H1 (cell line): ENCODE data around the gene CDADC1. TPM values are rescaled to one million over a fixed set of nuclear protein-coding genes. Genes with fewer than 3 reads are reported as not detected.

Experiments used
- CTCF ChIA-PET: fragments of 300-600 bp; sonication (Branson Sonifier 250); formaldehyde crosslinking; loops from one replicate; lab custom pipeline; 2021; ENCODE audit not compliant: partially characterized antibody; lab: Charles Lee
- POLR2A ChIA-PET: fragments of 300-600 bp; sonication (Branson Sonifier 250); formaldehyde crosslinking; loops from one replicate; lab custom pipeline; 2021; ENCODE audit warnings: inconsistent platforms; ENCODE audit not compliant: partially characterized antibody; lab: Charles Lee
- DNase-seq, 2 experiments: peaks; one replicate each; pipeline versions ENCODE4 v3.0.0 to v3.0.0-alpha.2; 2010 to 2022; ENCODE audit warnings: low spot score in 2 of 2, low read depth in 1 of 2, mixed read lengths in 1 of 2
- FAIRE-seq: peaks from 2 replicates; lab custom pipeline; 2011; peaks lifted over from hg19 to GRCh38; lab: Jason Lieb, UNC
- H2AFZ ChIP-seq: 2 replicates; pipeline ENCODE4 v1.8.1; 2012; ENCODE audit warnings: low read length, inconsistent platforms
- H2AK5ac ChIP-seq: 2 replicates; pipeline ENCODE4 v1.6.1; 2013; ENCODE audit warnings: low read depth, low read length
- H2BK120ac ChIP-seq: replicated peaks from 2 replicates; pipeline ENCODE3; 2013; ENCODE audit warnings: low read depth, low read length, inconsistent platforms
- H2BK12ac ChIP-seq: 2 replicates; pipeline ENCODE4 v1.6.1; 2013; ENCODE audit warnings: low read depth, low read length
- H2BK15ac ChIP-seq: 2 replicates; pipeline ENCODE4 v1.6.1; 2013; ENCODE audit warnings: low read length
- H2BK20ac ChIP-seq: 2 replicates; pipeline ENCODE4 v1.6.1; 2013; ENCODE audit warnings: low read length
- H2BK5ac ChIP-seq: 2 replicates; pipeline ENCODE4 v1.6.1; 2013; ENCODE audit warnings: low read depth, low read length
- H3K14ac ChIP-seq: 2 replicates; pipeline ENCODE4 v1.6.1; 2013; ENCODE audit warnings: inconsistent platforms; ENCODE audit not compliant: insufficient read length
- H3K18ac ChIP-seq: 2 replicates; pipeline ENCODE4 v1.6.1; 2013; ENCODE audit warnings: low read length; ENCODE audit errors: extremely low read depth
- H3K23ac ChIP-seq: 2 replicates; pipeline ENCODE4 v1.6.1; 2013; ENCODE audit warnings: inconsistent platforms; ENCODE audit not compliant: insufficient read length
- H3K23me2 ChIP-seq: 2 replicates; pipeline ENCODE4 v1.6.1; 2013; ENCODE audit warnings: low read depth, low read length
- H3K27ac ChIP-seq: 2 replicates; pipeline ENCODE4 v1.6.1; 2011; ENCODE audit warnings: low read depth, low read length, inconsistent platforms
- H3K27me3 ChIP-seq, 4 experiments: replicated peaks in 1 of 4; 1 replicate in 1 of 4; 2 replicates in 3 of 4; pipeline versions ENCODE4 v1.6.1 to v1.8.1; 2011 to 2013; ENCODE audit warnings: low read length in 3 of 4, mild to moderate bottlenecking in 3 of 4, inconsistent platforms in 2 of 4, mixed read lengths in 2 of 4, moderate library complexity in 1 of 4; ENCODE audit not compliant: control insufficient read depth in 3 of 4, insufficient read depth in 3 of 4; ENCODE audit errors: extremely low read depth in 1 of 4
- H3K36me3 ChIP-seq, 4 experiments: 2 replicates each; pipeline versions ENCODE4 v1.6.1 to v1.8.1; 2011 to 2013; ENCODE audit warnings: mild to moderate bottlenecking in 4 of 4, low read length in 3 of 4, moderate library complexity in 2 of 4, control low read depth in 1 of 4, inconsistent platforms in 1 of 4; ENCODE audit not compliant: insufficient read depth in 4 of 4, control insufficient read depth in 2 of 4
- H3K4ac ChIP-seq: replicated peaks from 2 replicates; pipeline ENCODE3; 2013; ENCODE audit warnings: low read length, low read depth, mixed read lengths, inconsistent platforms; ENCODE audit not compliant: insufficient read length
- H3K4me1 ChIP-seq, 4 experiments: replicated peaks in 1 of 4; 1 replicate in 1 of 4; 2 replicates in 3 of 4; pipeline versions ENCODE4 v1.6.1 to v1.8.1; 2011 to 2013; ENCODE audit warnings: low read length in 3 of 4, inconsistent platforms in 2 of 4, mixed read lengths in 1 of 4; ENCODE audit not compliant: insufficient read depth in 4 of 4, control insufficient read depth in 3 of 4
- H3K4me2 ChIP-seq, 2 experiments: 2 replicates each; pipeline versions ENCODE4 v1.6.1 to v1.8.1; 2011 to 2013; ENCODE audit warnings: low read depth in 2 of 2, low read length in 2 of 2, control low read depth in 1 of 2, inconsistent platforms in 1 of 2, mild to moderate bottlenecking in 1 of 2; ENCODE audit not compliant: insufficient read depth in 1 of 2
- H3K4me3 ChIP-seq, 4 experiments: fragments of 200-600, 300-600 bp in 1 of 4; sonication (generic), shearing (Covaris generic), sonication (Bioruptor Twin) in 1 of 4; 2 replicates each; pipeline versions ENCODE4 v1.5.1 to v1.8.1; 2011 to 2016; ENCODE audit warnings: low read length in 4 of 4, low read depth in 3 of 4, control low read depth in 2 of 4, inconsistent platforms in 2 of 4, mild to moderate bottlenecking in 2 of 4, mixed read lengths in 1 of 4, moderate library complexity in 1 of 4; ENCODE audit not compliant: insufficient read depth in 2 of 4; ENCODE audit errors: extremely low read depth in 1 of 4
- H3K56ac ChIP-seq: replicated peaks from 2 replicates; pipeline ENCODE3; 2013; ENCODE audit warnings: low read depth, mild to moderate bottlenecking, mixed read lengths, low read length, inconsistent platforms; ENCODE audit not compliant: insufficient read length
- H3K79me1 ChIP-seq: 2 replicates; pipeline ENCODE4 v1.6.1; 2013; ENCODE audit warnings: low read depth, low read length, control low read depth
- H3K79me2 ChIP-seq, 2 experiments: 2 replicates each; pipeline versions ENCODE4 v1.6.1 to v1.8.1; 2012 to 2013; ENCODE audit warnings: low read length in 2 of 2, mild to moderate bottlenecking in 2 of 2, inconsistent platforms in 1 of 2; ENCODE audit not compliant: insufficient read depth in 2 of 2, control insufficient read depth in 1 of 2
- H3K9ac ChIP-seq, 4 experiments: replicated peaks in 1 of 4; 1 replicate in 1 of 4; 2 replicates in 3 of 4; pipeline versions ENCODE4 v1.6.1 to v1.8.1; 2011 to 2013; ENCODE audit warnings: low read depth in 3 of 4, low read length in 3 of 4, control low read depth in 2 of 4, mild to moderate bottlenecking in 2 of 4, moderate library complexity in 2 of 4, inconsistent platforms in 1 of 4; ENCODE audit errors: extremely low read depth in 1 of 4
- H3K9me3 ChIP-seq, 2 experiments: 2 replicates each; pipeline versions ENCODE4 v1.6.1 to v1.8.1; 2012 to 2013; ENCODE audit warnings: mild to moderate bottlenecking in 2 of 2, moderate library complexity in 2 of 2, control low read depth in 1 of 2, inconsistent platforms in 1 of 2, low read depth in 1 of 2, low read length in 1 of 2, mixed read lengths in 1 of 2; ENCODE audit not compliant: insufficient read depth in 2 of 2
- H4K20me1 ChIP-seq, 2 experiments: replicated peaks in 1 of 2; 2 replicates each; pipeline versions ENCODE3 to v1.8.1; 2011 to 2013; ENCODE audit warnings: inconsistent platforms in 2 of 2, low read length in 2 of 2, mild to moderate bottlenecking in 1 of 2; ENCODE audit not compliant: insufficient read depth in 2 of 2, control insufficient read depth in 1 of 2
- H4K5ac ChIP-seq: 2 replicates; pipeline ENCODE4 v1.6.1; 2013; ENCODE audit warnings: low read length, low read depth, mixed read lengths, inconsistent platforms; ENCODE audit not compliant: insufficient read length
- H4K8ac ChIP-seq: 2 replicates; pipeline ENCODE4 v1.8.0; 2013; ENCODE audit warnings: mild to moderate bottlenecking, moderate library complexity, low read length, inconsistent platforms; ENCODE audit not compliant: insufficient read depth; ENCODE audit errors: extremely low read depth
- H4K91ac ChIP-seq: replicated peaks from 2 replicates; pipeline ENCODE3; 2013; ENCODE audit warnings: low read length, mixed read lengths, inconsistent platforms; ENCODE audit not compliant: insufficient read length
- CBX5 ChIP-seq: fragments of 300-800, 300-1000 bp; sonication (generic); IDR thresholded peaks from 2 replicates; pipeline ENCODE4 v1.7.1; 2016; ENCODE audit warnings: antibody characterized with exemption, low read length, low read depth
- HDAC2 ChIP-seq, 2 experiments: fragments of 300-600 bp in 1 of 2; sonication (generic) in 1 of 2; IDR thresholded peaks; 2 replicates each; pipeline ENCODE4 v1.6.1; 2011 to 2012; ENCODE audit warnings: low read depth in 2 of 2, low read length in 2 of 2, mild to moderate bottlenecking in 2 of 2, moderate library complexity in 2 of 2, borderline replicate concordance in 1 of 2, inconsistent platforms in 1 of 2
- JUN ChIP-seq: IDR thresholded peaks from 2 replicates; pipeline ENCODE4 v1.6.1; 2011; ENCODE audit warnings: low read depth, mild to moderate bottlenecking, improper control_type of control experiment, low read length
- NANOG ChIP-seq: IDR thresholded peaks from 2 replicates; pipeline ENCODE4 v1.6.1; 2011; ENCODE audit warnings: low read length, low read depth, mild to moderate bottlenecking, inconsistent platforms; ENCODE audit not compliant: insufficient read depth, poor library complexity, severe bottlenecking
- SIN3A ChIP-seq, 2 experiments: IDR thresholded peaks in 1 of 2; conservative IDR thresholded peaks in 1 of 2; 2 replicates each; pipeline ENCODE4 v1.6.1; 2011 to 2012; ENCODE audit warnings: low read length in 2 of 2, improper control_type of control experiment in 1 of 2, low read depth in 1 of 2, mild to moderate bottlenecking in 1 of 2
- SIRT6 ChIP-seq: IDR thresholded peaks from one replicate; pipeline ENCODE4 v1.7.1; 2012; ENCODE audit warnings: low read length, inconsistent platforms
- SP4 ChIP-seq: IDR thresholded peaks from 2 replicates; pipeline ENCODE4 v1.6.1; 2012; ENCODE audit warnings: low read length, inconsistent platforms
- TAF1 ChIP-seq: IDR thresholded peaks from 2 replicates; pipeline ENCODE4 v1.6.1; 2011; ENCODE audit warnings: mild to moderate bottlenecking, low read depth, low read length
- USF2 ChIP-seq: IDR thresholded peaks from 2 replicates; pipeline ENCODE4 v1.6.1; 2011; ENCODE audit warnings: low read length, improper control_type of control experiment
- ZNF274 ChIP-seq: IDR thresholded peaks from 2 replicates; pipeline ENCODE4 v1.7.0; 2012; ENCODE audit warnings: low read length, borderline replicate concordance; ENCODE audit errors: extremely low read depth
- WGBS, 2 experiments: shearing (Covaris generic) in 1 of 2; methylation state at CpG; one replicate each; pipeline versions ENCODE4 v1.1.6 to v1.1.7; 2013 to 2015; ENCODE audit warnings: low lambda C conversion rate in 2 of 2, mixed read lengths in 2 of 2, inconsistent platforms in 1 of 2, low coverage in 1 of 2, missing lambda C conversion rate in 1 of 2; ENCODE audit not compliant: insufficient replicate concordance in 2 of 2, insufficient coverage in 1 of 2, insufficient read length in 1 of 2; ENCODE audit errors: extremely low coverage in 1 of 2, missing lambda C conversion rate in 1 of 2; 5-methylcytosine and 5-hydroxymethylcytosine counted together
- polyA plus RNA-seq, 7 experiments: library from polyadenylated mRNA; depleted of rRNA in 3 of 7; stranded (reverse) in 5 of 7; unstranded in 2 of 7; fragments of >200 nt in 5 of 7; fragments of 200-250 nt in 2 of 7; gene quantifications; 1 replicate in 5 of 7; 2 replicates in 1 of 7; 4 replicates in 1 of 7; pipeline versions ENCODE4 v1.2.1 to v1.2.3, GENCODE V29; 2011 to 2013; ENCODE audit warnings: missing spikeins in 2 of 7, mixed read lengths in 2 of 7
- total RNA-seq: library from RNA; stranded (reverse); fragmentation: NEBNext Ultra II Directional; extraction: Animal tissue kit (Norgen Biotek cat#: 25700); gene quantifications from 2 replicates; pipeline ENCODE4 v1.2.1, GENCODE V29; 2021
- TF ChIP-seq, protein P1 (sequence below): IDR thresholded peaks from 2 replicates; pipeline ENCODE4 v1.6.1; 2012; ENCODE audit warnings: inconsistent platforms

The CDADC1 gene
- total and polyA plus RNA-seq, 2 of the 8 experiments (the other 6 are each of a cell fraction or from before 2014, with no cell fraction given) = 0.98 to 2.7 TPM

- CTCF ChIA-PET = interaction anchor here (0.8 to 3.5 kb wide), 4 partner anchors 13 to 68 kb away, joined by 3 to 15 read pairs (median 4); no protein-coding TSS in a partner anchor
- no peaks in the 10 kb centered on the region for H3K9me3 ChIP-seq
- no peak overlapping the region for H2AFZ ChIP-seq
- no peaks in the 10 kb centered on the region for H3K79me1 ChIP-seq
- H3K27me3 ChIP-seq = peaks cover 22 to 40% (median 38%) of the 10 kb centered on the region in 4 experiments
- H4K20me1 ChIP-seq = peaks cover 0 to 1% of the 10 kb centered on the region in 2 experiments
- peak overlapping the region; percentile 18; the same call in 1 of the 2 replicates for H2BK12ac ChIP-seq
- H3K18ac ChIP-seq = peak overlapping the region; percentile 53; the same call in 1 of the 2 replicates
- POLR2A ChIA-PET = interaction anchor here (0.8 kb wide), 1 partner anchor 12 kb away, joined by 3 read pairs; no protein-coding TSS in a partner anchor
- no peak overlapping the region for H4K5ac ChIP-seq
- peak; percentile 45 for FAIRE-seq
- H2BK20ac ChIP-seq = no peak overlapping the region
- no peak overlapping the region for H3K4ac ChIP-seq
- peak overlapping the region in 1 of 2 experiments; percentile 15; a peak in 1 of 4 replicates for H3K4me2 ChIP-seq
- H2BK120ac ChIP-seq = no peak overlapping the region
- peaks cover 3 to 11% (median 7%) of the 10 kb centered on the region in 4 experiments; a peak in 6 of 7 replicates for H3K4me1 ChIP-seq
- H3K9ac ChIP-seq = no peak overlapping the region
- H4K8ac ChIP-seq = peak overlapping the region; percentile 17; the same call in 1 of the 2 replicates
- H3K79me2 ChIP-seq = no peaks in the 10 kb centered on the region
- H3K23me2 ChIP-seq = peaks cover 10% of the 10 kb centered on the region
- WGBS, 2 experiments = 52% methylated on average over 6 of the region's 6 CpGs; no CpG with 5 or more reads in 1 of the 2 experiments
- no peak overlapping the region for H3K23ac ChIP-seq
- no peak overlapping the region for H4K91ac ChIP-seq
- H2BK15ac ChIP-seq = no peak overlapping the region
- H2AK5ac ChIP-seq = no peak overlapping the region
- no peak overlapping the region for H3K27ac ChIP-seq
- H2BK5ac ChIP-seq = no peak overlapping the region
- no peak overlapping the region for H3K56ac ChIP-seq
- no peaks in the 10 kb centered on the region for H3K36me3 ChIP-seq
- no peak overlapping the region for H3K14ac ChIP-seq
- H3K4me3 ChIP-seq = no peak overlapping the region
- peak in 1 of 2 experiments; percentile 59 for DNase-seq
- TF ChIP-seq USF2 (peak; percentile 29; the same call in 1 of the 2 replicates), ZNF274 (no peak), SIN3A (conservative IDR thresholded peaks at IDR 0.05 in 1 of 2, IDR thresholded peaks at IDR 0.05 in 1 of 2; ENCODE audit: low read depth in 1 of 2, low read length in 2 of 2) (0 out of 4 replicates have a peak, but pooled peaks of 1 of the 2 experiments have one; percentile 45), SIRT6 (no peak), HDAC2 (IDR thresholded peaks at IDR 0.05; ENCODE audit: borderline replicate concordance in 1 of 2, low read depth in 2 of 2, low read length in 2 of 2) (no peak), SP4 (no peak), CBX5 (no peak), NANOG (no peak), TAF1 (no peak), JUN (no peak)
- TF ChIP-seq, protein P1, sequence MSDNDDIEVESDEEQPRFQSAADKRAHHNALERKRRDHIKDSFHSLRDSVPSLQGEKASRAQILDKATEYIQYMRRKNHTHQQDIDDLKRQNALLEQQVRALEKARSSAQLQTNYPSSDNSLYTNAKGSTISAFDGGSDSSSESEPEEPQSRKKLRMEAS = peak; percentile 92
These were observed 32.8 kb upstream of the CDADC1 start for GRCh38 chr13:49214917-49215376.
